Upper lobe of left lung (tissue), 4 donors: ENCODE data around the gene MRPL58.

ENCODE experiments used
- EP300 ChIP-seq, 4 donors: sonication (generic); formaldehyde crosslinking; IDR thresholded peaks; one replicate each; pipeline ENCODE4 v1.5.1; 2017; ENCODE audit warnings: antibody characterized with exemption in 4 of 4, control low read depth in 2 of 4
- POLR2A ChIP-seq, 4 donors: fragments of 450-650 bp; IDR thresholded peaks; one replicate each; pipeline ENCODE4 v1.5.1; 2016 to 2017; ENCODE audit warnings: antibody characterized with exemption in 4 of 4, mild to moderate bottlenecking in 2 of 4
- POLR2AphosphoS5 ChIP-seq, 2 donors: sonication (generic); formaldehyde crosslinking; IDR thresholded peaks; one replicate each; pipeline ENCODE4 v1.5.1; 2017; ENCODE audit warnings: antibody characterized with exemption in 2 of 2
- TF ChIP-seq, protein P1 (sequence below), 6 experiments: fragments of 450-650 bp in 4 of 6; fragments of 200-600 bp in 2 of 6; sonication (generic) in 2 of 6; IDR thresholded peaks; one replicate each; pipeline ENCODE4 v1.5.1; 2016 to 2019; ENCODE audit warnings: antibody characterized with exemption in 6 of 6

- TF ChIP-seq EP300 (IDR thresholded peaks at IDR 0.05) (no peak), POLR2AphosphoS5 (IDR thresholded peaks at IDR 0.05) (no peak), POLR2A (IDR thresholded peaks at IDR 0.05) (no peak)
- TF ChIP-seq, protein P1, sequence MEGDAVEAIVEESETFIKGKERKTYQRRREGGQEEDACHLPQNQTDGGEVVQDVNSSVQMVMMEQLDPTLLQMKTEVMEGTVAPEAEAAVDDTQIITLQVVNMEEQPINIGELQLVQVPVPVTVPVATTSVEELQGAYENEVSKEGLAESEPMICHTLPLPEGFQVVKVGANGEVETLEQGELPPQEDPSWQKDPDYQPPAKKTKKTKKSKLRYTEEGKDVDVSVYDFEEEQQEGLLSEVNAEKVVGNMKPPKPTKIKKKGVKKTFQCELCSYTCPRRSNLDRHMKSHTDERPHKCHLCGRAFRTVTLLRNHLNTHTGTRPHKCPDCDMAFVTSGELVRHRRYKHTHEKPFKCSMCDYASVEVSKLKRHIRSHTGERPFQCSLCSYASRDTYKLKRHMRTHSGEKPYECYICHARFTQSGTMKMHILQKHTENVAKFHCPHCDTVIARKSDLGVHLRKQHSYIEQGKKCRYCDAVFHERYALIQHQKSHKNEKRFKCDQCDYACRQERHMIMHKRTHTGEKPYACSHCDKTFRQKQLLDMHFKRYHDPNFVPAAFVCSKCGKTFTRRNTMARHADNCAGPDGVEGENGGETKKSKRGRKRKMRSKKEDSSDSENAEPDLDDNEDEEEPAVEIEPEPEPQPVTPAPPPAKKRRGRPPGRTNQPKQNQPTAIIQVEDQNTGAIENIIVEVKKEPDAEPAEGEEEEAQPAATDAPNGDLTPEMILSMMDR (IDR thresholded peaks at IDR 0.05): no peak
These were observed 50.7 kb downstream of the MRPL58 start for GRCh38 chr17:75063201-75063600.
